Peyer's patch (tissue), 4 donors: Measurements from ENCODE around the gene SPRR2E. TPM values are rescaled to one million over a fixed set of nuclear protein-coding genes. Genes with fewer than 3 reads are reported as not detected.
"Not testable (repeated sequence)": the region's sequence is repeated elsewhere in the genome, so short reads cannot be mapped to it uniquely, and the experiment has no call there.

ENCODE experiments used
- DNase-seq, 3 donors: peaks; one replicate each; pipeline ENCODE4 v3.0.0-alpha.2; 2017 to 2019
- H3K27ac ChIP-seq, 4 donors: fragments of 200-600 bp; sonication (generic); one replicate each; pipeline ENCODE4 v1.5.1; 2016 to 2019
- H3K27me3 ChIP-seq, 2 donors: fragments of 200-600 bp; sonication (generic); one replicate each; pipeline ENCODE4 v1.5.1; 2019
- H3K36me3 ChIP-seq, 3 donors: fragments of 200-600 bp; sonication (generic); one replicate each; pipeline ENCODE4 v1.5.1; 2016 to 2019
- H3K4me1 ChIP-seq, 4 donors: fragments of 200-600 bp; sonication (generic); one replicate each; pipeline ENCODE4 v1.5.1; 2016 to 2019
- H3K4me3 ChIP-seq, 4 donors: fragments of 200-600 bp; sonication (generic); 1 replicate in 3 of 4; 2 replicates in 1 of 4; pipeline ENCODE4 v1.5.1; 2016 to 2019; ENCODE audit warnings: mild to moderate bottlenecking in 1 of 4
- H3K9me3 ChIP-seq, 4 donors: fragments of 200-600 bp; sonication (generic); one replicate each; pipeline ENCODE4 v1.5.1; 2016 to 2019; ENCODE audit warnings: mild to moderate bottlenecking in 1 of 4
- POLR2A ChIP-seq, 2 donors: fragments of 450-650 bp; IDR thresholded peaks; one replicate each; pipeline ENCODE4 v1.5.1; 2017; ENCODE audit warnings: antibody characterized with exemption in 2 of 2, mild to moderate bottlenecking in 2 of 2, moderate library complexity in 2 of 2
- small RNA-seq, 2 donors: library from RNA; depleted of rRNA; stranded (forward); fragments of <200 nt; gene quantifications; one replicate each; pipeline ENCODE3, GENCODE V24; 2016
- total RNA-seq, 4 donors: library from RNA; depleted of rRNA; stranded (reverse); fragments of >200 nt; gene quantifications; one replicate each; pipeline ENCODE4 v1.1.0, GENCODE V29; 2016
- TF ChIP-seq, protein P1 (sequence below), 6 experiments: fragments of 450-650 bp in 4 of 6; fragments of 200-600 bp in 2 of 6; sonication (generic) in 1 of 6; IDR thresholded peaks; one replicate each; pipeline ENCODE4 v1.5.1; 2017 to 2019; ENCODE audit warnings: antibody characterized with exemption in 6 of 6, mild to moderate bottlenecking in 3 of 6, moderate library complexity in 1 of 6

Gene SPRR2E
- total RNA-seq, 4 donors from 2014 or later, result not detected

DNA sequence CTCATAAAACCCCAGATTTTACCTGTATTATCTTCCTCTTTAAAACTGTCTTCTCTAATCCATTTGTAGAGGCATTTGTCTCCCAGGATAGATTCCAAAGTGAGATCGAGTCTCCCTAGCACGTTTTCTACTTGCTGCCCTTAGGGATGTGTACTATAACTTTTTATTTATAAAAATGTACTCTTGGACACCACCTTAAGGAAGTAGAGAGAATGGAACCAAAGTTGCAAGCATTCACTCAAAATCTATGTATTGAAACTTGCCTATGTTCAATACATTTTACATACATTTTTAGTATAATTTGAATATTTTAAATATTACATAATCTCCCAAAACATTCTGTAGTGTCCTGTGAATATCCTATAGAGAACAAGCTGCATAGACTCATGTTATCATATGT lies 36.2 kb downstream of the SPRR2E start:
- Histone ChIP-seq H3K27me3 (no peaks in the 10 kb centered on the region), H3K4me1 (no peaks in the 10 kb centered on the region), H3K36me3 (no peaks in the 10 kb centered on the region), H3K9me3 (no peaks in the 10 kb centered on the region), H3K4me3 (no peak overlapping the region), H3K27ac (no peak overlapping the region)
- no peak for DNase-seq
- no peak for TF ChIP-seq POLR2A (IDR thresholded peaks at IDR 0.05)
- TF ChIP-seq, protein P1, sequence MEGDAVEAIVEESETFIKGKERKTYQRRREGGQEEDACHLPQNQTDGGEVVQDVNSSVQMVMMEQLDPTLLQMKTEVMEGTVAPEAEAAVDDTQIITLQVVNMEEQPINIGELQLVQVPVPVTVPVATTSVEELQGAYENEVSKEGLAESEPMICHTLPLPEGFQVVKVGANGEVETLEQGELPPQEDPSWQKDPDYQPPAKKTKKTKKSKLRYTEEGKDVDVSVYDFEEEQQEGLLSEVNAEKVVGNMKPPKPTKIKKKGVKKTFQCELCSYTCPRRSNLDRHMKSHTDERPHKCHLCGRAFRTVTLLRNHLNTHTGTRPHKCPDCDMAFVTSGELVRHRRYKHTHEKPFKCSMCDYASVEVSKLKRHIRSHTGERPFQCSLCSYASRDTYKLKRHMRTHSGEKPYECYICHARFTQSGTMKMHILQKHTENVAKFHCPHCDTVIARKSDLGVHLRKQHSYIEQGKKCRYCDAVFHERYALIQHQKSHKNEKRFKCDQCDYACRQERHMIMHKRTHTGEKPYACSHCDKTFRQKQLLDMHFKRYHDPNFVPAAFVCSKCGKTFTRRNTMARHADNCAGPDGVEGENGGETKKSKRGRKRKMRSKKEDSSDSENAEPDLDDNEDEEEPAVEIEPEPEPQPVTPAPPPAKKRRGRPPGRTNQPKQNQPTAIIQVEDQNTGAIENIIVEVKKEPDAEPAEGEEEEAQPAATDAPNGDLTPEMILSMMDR (IDR thresholded peaks at IDR 0.05), result no peak

DNA sequence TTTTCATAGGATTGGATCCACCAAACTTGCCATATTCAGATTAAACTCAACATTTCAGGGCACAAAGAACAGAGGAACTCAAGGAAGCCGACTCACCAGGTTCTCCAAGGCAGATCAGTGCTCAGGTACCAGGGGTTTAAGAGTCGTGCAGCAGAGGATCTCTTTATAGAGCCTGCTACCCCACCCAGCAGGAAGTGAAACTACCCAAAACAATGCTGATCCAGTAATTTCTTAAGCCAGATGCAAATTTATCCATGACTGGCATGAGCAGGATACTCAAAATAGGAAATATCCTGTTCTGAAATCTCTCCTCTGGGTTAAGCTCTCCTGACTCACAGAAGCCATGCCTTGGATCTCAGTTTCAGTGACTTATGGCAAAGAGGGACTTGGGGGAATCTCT lies 37.0 kb downstream of the SPRR2E start, which contains the start of gene SPRR2A:
SPRR2A (minus strand) TSS at position 138 of the 400 bp plus-strand sequence. CDS start 777 bp downstream, outside the sequence.
- Histone ChIP-seq H3K4me3 (no peak within 1 kb of the TSS), H3K27me3 (no peaks in the 10 kb centered on the region), H3K4me1 (no peaks in the 10 kb centered on the region), H3K36me3 (no peaks in the 10 kb centered on the region), H3K9me3 (no peaks in the 10 kb centered on the region), H3K27ac (no peak within 1 kb of the TSS)
- DNase-seq, result no peak
- TF ChIP-seq POLR2A (IDR thresholded peaks at IDR 0.05), result no peak
- TF ChIP-seq, protein P1 (IDR thresholded peaks at IDR 0.05), result no peak

DNA sequence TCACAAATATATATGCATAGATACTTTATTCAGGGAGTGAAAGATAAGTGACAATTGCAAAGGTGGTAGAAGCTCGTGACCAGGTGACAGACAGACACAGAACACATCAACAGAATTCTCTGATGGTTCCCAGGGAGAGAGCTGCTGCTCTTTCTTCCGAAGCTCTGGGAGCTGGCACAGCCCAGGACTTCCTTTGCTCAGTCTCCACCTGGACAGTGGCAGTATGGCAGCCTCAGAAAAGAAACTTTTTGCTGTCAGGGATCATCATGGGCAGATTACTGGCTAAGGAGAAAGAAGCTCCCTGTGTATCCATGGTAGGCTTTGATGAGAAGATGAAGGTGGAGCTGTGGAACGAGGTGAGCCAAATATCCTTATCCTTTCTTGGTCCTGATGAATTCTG lies 38.2 kb downstream of the SPRR2E start:
- not testable (repeated sequence) for DNase-seq, H3K4me3 ChIP-seq, H3K27me3 ChIP-seq, H3K36me3 ChIP-seq, H3K4me1 ChIP-seq, H3K27ac ChIP-seq, H3K9me3 ChIP-seq

DNA sequence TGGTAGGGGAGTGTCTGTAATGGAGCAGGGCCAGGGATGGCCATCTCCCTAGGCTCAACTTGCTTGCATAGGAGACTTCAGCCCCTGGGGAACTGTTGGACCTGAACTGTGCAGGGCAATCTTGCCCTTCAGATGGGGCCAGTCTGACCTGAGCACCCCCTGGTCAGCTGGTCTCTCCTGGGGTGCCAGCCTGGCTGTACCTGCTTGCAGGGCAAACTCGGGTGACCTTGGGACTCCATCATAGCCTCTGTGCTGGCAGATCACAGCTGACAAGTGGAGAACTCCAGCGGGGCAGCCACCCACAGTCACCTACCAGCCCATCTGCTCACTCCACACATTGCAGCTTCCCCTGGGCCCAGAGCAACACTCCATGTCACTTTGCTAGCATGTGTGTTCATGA lies 45.1 kb downstream of the SPRR2E start:
- Histone ChIP-seq H3K4me1 (no peaks in the 10 kb centered on the region), H3K9me3 (no peaks in the 10 kb centered on the region), H3K4me3 (no peak overlapping the region), H3K36me3 (no peaks in the 10 kb centered on the region), H3K27ac (no peak overlapping the region), H3K27me3 (no peaks in the 10 kb centered on the region)
- no peak for DNase-seq
- TF ChIP-seq, protein P1 (IDR thresholded peaks at IDR 0.05), result no peak
- TF ChIP-seq POLR2A (IDR thresholded peaks at IDR 0.05), result no peak

Small RNAs within 50 kb of the gene (small RNA-seq; reads per million reads assigned to genes)
- 0 reads per million in 2 donors for gene SPRR2C

Other genes with a start within 250 kb of the SPRR2E start
- not detected for gene LCE7A, start 234.5 kb downstream of the SPRR2E start, total RNA-seq
- not detected for gene SMCP, start 216.2 kb downstream of the SPRR2E start, total RNA-seq
- gene IVL, start 186.0 kb downstream of the SPRR2E start, total RNA-seq, result not detected
- gene SPRR5, start 147.3 kb downstream of the SPRR2E start, total RNA-seq, result not detected
- not detected for gene SPRR4, start 123.9 kb downstream of the SPRR2E start, total RNA-seq
- gene SPRR1A, start 110.4 kb downstream of the SPRR2E start, total RNA-seq, result not detected
- gene SPRR3, start 92.8 kb downstream of the SPRR2E start, total RNA-seq, result 1 to 10 TPM in 1 of 4 donors, not detected in 3; 4.4 TPM
- gene SPRR1B, start 63.3 kb downstream of the SPRR2E start, total RNA-seq, result not detected
- not detected for gene SPRR2D, start 53.4 kb downstream of the SPRR2E start, total RNA-seq
- gene SPRR2A, start 37.0 kb downstream of the SPRR2E start, total RNA-seq, result not detected
- not detected for gene SPRR2B, start 22.9 kb downstream of the SPRR2E start, total RNA-seq
- gene SPRR2F, start 19.0 kb upstream of the SPRR2E start, total RNA-seq, result not detected
- not detected for gene SPRR2G, start 56.4 kb upstream of the SPRR2E start, total RNA-seq
- not detected for gene LELP1, start 108.9 kb upstream of the SPRR2E start, total RNA-seq
- not detected for gene PRR9, start 123.1 kb upstream of the SPRR2E start, total RNA-seq
- not detected for gene LORICRIN, start 165.2 kb upstream of the SPRR2E start, total RNA-seq
- not detected for gene PGLYRP3, start 218.4 kb upstream of the SPRR2E start, total RNA-seq